Astrocyte of the cerebellum (primary cell): ENCODE measurements around the gene RIT2.
A peak's percentile ranks its signal among the peaks of the same experiment; 100 is the strongest.

Experiments used
- DNase-seq: peaks from one replicate; pipeline ENCODE4 v3.0.0-alpha.2; 2011; ENCODE audit warnings: low read depth
- H3K4me3 ChIP-seq: 2 replicates; pipeline ENCODE4 v1.5.1; 2011; ENCODE audit warnings: mild to moderate bottlenecking, low read depth, low read length, moderate library complexity
- CTCF ChIP-seq: IDR thresholded peaks from 2 replicates; pipeline ENCODE4 v1.5.1; 2012; ENCODE audit warnings: low read length, low read depth, moderate library complexity, mild to moderate bottlenecking; ENCODE audit errors: missing control alignments
- in situ Hi-C: cut with HindIII; loops from 2 replicates; pipeline ENCODE4 v1.10.0; 2017; ENCODE audit warnings: low sequenced_read_pairs

The RIT2 gene

GRCh38 chr18:43012951-43013350 lies 102.5 kb downstream of the RIT2 start:
- in situ Hi-C loops = no loop called here

GRCh38 chr18:43010611-43011010 lies 104.9 kb downstream of the RIT2 start:
- no peak overlapping the region for H3K4me3 ChIP-seq
- no peak for TF ChIP-seq CTCF
- in situ Hi-C loops = no loop called here
- DNase-seq = no peak

More at GRCh38 chr18:43012951-43013350, 102.5 kb downstream of the RIT2 start:
- H3K4me3 ChIP-seq = no peak overlapping the region
- no peak for TF ChIP-seq CTCF
- no peak for DNase-seq

DNA sequence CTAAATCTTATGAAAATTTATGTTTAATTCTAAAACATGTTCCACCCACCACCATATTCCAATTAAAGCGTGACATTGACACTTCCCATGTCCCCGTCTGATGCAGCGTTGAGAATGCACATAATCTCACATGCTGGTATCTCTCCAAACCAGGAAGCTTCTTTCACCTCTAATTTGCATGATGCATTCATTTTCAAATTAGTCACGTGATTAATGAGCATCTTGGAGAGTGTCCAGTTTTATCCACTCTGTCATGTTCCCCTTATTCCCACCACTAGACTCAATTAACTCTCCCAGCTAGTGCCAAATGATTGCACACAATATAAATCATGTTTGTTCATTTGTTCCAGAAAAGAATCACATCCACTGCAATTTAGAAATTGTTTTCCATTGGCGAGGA lies 105.8 kb downstream of the RIT2 start:
- peak; percentile 38 for DNase-seq

DNA sequence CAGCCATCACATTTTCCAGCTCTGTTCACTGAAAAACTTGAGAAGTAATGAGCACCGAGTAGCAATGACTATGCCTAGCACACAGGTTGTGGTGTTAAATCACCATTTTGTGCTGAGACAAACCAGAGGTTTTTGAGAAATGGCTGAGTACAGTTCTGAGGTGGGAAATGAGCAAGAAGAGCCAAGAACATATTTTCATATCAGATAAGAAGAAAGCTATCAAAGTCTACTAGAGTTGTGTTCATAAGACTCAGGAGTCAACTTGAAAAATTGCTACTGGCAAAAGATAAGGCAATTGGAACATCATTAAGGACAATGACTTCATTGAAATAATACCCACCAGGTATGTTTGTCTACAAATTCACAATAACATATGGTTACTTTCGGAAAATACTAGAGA lies 108.1 kb downstream of the RIT2 start:
- H3K4me3 ChIP-seq = no peak overlapping the region
- DNase-seq = no peak
- no peak for TF ChIP-seq CTCF
- in situ Hi-C loops = no loop called here

More for the DNA sequence above, 105.8 kb downstream of the RIT2 start:
- TF ChIP-seq CTCF = no peak
- no peak overlapping the region for H3K4me3 ChIP-seq
- in situ Hi-C loops = no loop called here

DNA sequence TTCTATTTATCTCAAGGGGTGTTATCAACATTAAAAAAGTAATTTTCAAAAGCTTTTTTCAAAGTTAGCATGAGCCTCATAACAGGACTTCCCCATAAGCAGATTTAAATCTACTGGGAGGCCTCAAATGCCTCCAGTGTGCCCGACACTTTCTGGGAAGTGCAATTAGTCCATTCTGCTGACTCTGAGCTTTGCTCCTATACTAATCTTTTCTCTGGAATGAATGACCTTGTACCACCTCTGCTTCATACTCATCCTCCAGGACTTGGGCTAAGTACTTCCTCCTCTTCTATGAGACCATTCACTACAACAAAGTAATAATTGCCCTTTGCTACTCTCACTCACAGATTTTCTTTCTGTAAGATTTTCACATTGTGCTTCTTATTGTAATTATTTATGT lies 111.1 kb downstream of the RIT2 start:
- DNase-seq = no peak
- no peak for TF ChIP-seq CTCF
- in situ Hi-C loops = no loop called here
- H3K4me3 ChIP-seq = no peak overlapping the region

DNA sequence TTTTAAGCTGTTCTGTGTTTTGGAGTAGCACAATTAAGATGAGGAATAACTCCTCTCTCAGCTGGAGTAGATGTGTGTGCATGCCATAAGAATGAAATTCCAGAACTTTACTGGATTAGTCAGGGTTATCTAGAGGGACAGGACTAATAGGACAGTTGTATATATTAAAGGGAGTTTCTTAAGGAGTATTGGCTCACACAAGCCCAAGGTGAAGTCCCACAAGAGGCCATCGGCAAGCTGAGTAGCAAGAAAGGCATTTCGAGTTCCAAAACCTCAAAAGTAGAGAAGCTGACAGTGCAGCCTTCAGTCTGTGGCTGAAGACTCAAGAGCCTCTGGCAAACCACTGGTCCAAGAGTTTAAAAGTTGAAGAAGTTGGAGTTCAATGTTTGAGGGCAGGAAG lies 113.7 kb downstream of the RIT2 start:
- TF ChIP-seq CTCF = no peak
- in situ Hi-C loops = no loop called here
- H3K4me3 ChIP-seq = no peak overlapping the region
- no peak for DNase-seq

DNA sequence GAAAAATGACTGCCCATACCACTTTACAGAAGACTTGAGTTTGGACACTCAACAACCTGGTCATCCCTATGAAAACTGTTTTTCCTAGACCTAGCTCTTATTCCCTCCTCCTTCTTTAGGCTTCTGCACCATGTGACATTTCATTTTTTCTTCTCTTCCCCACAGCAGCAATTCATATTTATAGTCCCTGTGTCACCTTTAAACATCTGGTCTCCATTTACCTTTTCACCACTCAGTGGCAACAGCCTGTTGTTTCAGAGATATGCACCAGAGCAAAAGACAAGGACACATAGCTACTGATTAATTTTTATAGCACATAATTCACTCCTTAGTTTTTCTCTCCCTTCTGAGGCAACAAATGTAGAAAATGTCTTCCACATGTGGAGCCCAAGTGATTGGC lies 118.7 kb downstream of the RIT2 start:
- no peak for TF ChIP-seq CTCF
- no peak overlapping the region for H3K4me3 ChIP-seq
- in situ Hi-C loops = no loop called here
- DNase-seq = no peak
